GM21529 (cell line): Measurements from ENCODE around the gene AKTIP.
"Not testable (repeated sequence)": the region's sequence is repeated elsewhere in the genome, so short reads cannot be mapped to it uniquely, and the experiment has no call there.

Experiments used
- ATAC-seq: cut with Tn5 transposase; IDR thresholded peaks from one replicate; pipeline ENCODE4 v1.9.1; 2021; ENCODE audit not compliant: unreplicated experiment

The AKTIP gene

GRCh38 chr16:53502331-53503269 lies at the start of gene AKTIP:
AKTIP (minus strand) TSS chr16:53503209; CDS start chr16:53500259, 2,950 bp downstream.
- peak; percentile 25 for ATAC-seq

GRCh38 chr16:53549970-53550690 lies 47.1 kb upstream of the AKTIP start:
- peak; percentile 87 for ATAC-seq

- peak; percentile 59 for ATAC-seq
These were observed 44.0 kb upstream of the AKTIP start for GRCh38 chr16:53546988-53547391.

GRCh38 chr16:53545433-53545832 lies 42.4 kb upstream of the AKTIP start:
- no peak for ATAC-seq

- no peak for ATAC-seq
These were observed 39.3 kb upstream of the AKTIP start for GRCh38 chr16:53542283-53542682.

- no peak for ATAC-seq
These were observed 38.3 kb upstream of the AKTIP start for GRCh38 chr16:53541326-53541725.

- ATAC-seq = not testable (repeated sequence)
These were observed 37.0 kb upstream of the AKTIP start for GRCh38 chr16:53539759-53540718.

GRCh38 chr16:53539346-53539745 lies 36.3 kb upstream of the AKTIP start:
- ATAC-seq = not testable (repeated sequence)

- ATAC-seq = no peak
These were observed 34.6 kb upstream of the AKTIP start for GRCh38 chr16:53537626-53538025.

GRCh38 chr16:53534206-53534605 lies 31.2 kb upstream of the AKTIP start:
- ATAC-seq = no peak

GRCh38 chr16:53530741-53531140 lies 27.7 kb upstream of the AKTIP start:
- ATAC-seq = no peak

- no peak for ATAC-seq
These were observed 27.0 kb upstream of the AKTIP start for GRCh38 chr16:53530046-53530445.

- ATAC-seq = no peak
These were observed 26.5 kb upstream of the AKTIP start for GRCh38 chr16:53529513-53529912.

- no peak for ATAC-seq
These were observed 25.8 kb upstream of the AKTIP start for GRCh38 chr16:53528797-53529196.

- ATAC-seq = no peak
These were observed 21.1 kb upstream of the AKTIP start for GRCh38 chr16:53523971-53524548.

GRCh38 chr16:53523126-53523804 lies 20.3 kb upstream of the AKTIP start:
- ATAC-seq = no peak

- no peak for ATAC-seq
These were observed 16.5 kb upstream of the AKTIP start for GRCh38 chr16:53519417-53520091.

- peak; percentile 99 for ATAC-seq
These were observed 15.8 kb upstream of the AKTIP start for GRCh38 chr16:53518550-53519416.
